SK-N-SH (cell line): Measurements from ENCODE around the gene PCOLCE2. TPM values are rescaled to one million over a fixed set of nuclear protein-coding genes. Genes with fewer than 3 reads are reported as not detected.

Source experiments
- CTCF ChIA-PET: fragments of 300-600, 350-600 bp; formaldehyde crosslinking; extraction: SDS; loops from one replicate; lab custom pipeline; 2021; lab: Yijun Ruan, JAX
- POLR2A ChIA-PET: fragments of 350-600 bp; sonication (Branson Sonifier 250); formaldehyde crosslinking; extraction: SDS; loops from one replicate; lab custom pipeline; 2020; ENCODE audit warnings: antibody characterized with exemption, inconsistent platforms; lab: Yijun Ruan, JAX
- DNase-seq: peaks from one replicate; pipeline ENCODE4 v3.0.0; 2012
- H2AFZ ChIP-seq: fragments of 200-600 bp; sonication (generic); 2 replicates; pipeline ENCODE4 v1.8.1; 2016; ENCODE audit warnings: antibody characterized with exemption, mild to moderate bottlenecking, low read depth
- H3F3A ChIP-seq: fragments of 200-600 bp; sonication (generic); replicated peaks from 2 replicates; pipeline ENCODE3; 2016; ENCODE audit warnings: antibody characterized with exemption, mild to moderate bottlenecking; ENCODE audit not compliant: insufficient read depth
- H3K27ac ChIP-seq, 2 experiments: fragments of 200-500 bp in 1 of 2; fragments of 200-600 bp in 1 of 2; sonication (Bioruptor generic) in 1 of 2; sonication (generic), shearing (Covaris generic) in 1 of 2; 2 replicates each; pipeline versions ENCODE4 v1.5.1 to v1.6.1; 2014 to 2016; ENCODE audit warnings: low read depth in 2 of 2, inconsistent platforms in 1 of 2, low read length in 1 of 2, mild to moderate bottlenecking in 1 of 2, mixed read lengths in 1 of 2
- H3K27me3 ChIP-seq: fragments of 200-600 bp; sonication (generic), shearing (Covaris generic); 2 replicates; pipeline ENCODE4 v1.6.1; 2016; ENCODE audit warnings: mixed run types; ENCODE audit not compliant: insufficient read depth
- H3K36me3 ChIP-seq, 2 experiments: fragments of 200-500 bp in 1 of 2; fragments of 200-600 bp in 1 of 2; sonication (Bioruptor generic) in 1 of 2; sonication (generic) in 1 of 2; replicated peaks in 1 of 2; 2 replicates each; pipeline versions ENCODE3 to v1.5.1; 2014 to 2016; ENCODE audit warnings: low read length in 1 of 2, mild to moderate bottlenecking in 1 of 2; ENCODE audit not compliant: insufficient read depth in 2 of 2, control insufficient read depth in 1 of 2
- H3K4me1 ChIP-seq, 2 experiments: fragments of 200-500 bp in 1 of 2; fragments of 200-600 bp in 1 of 2; sonication (Bioruptor generic) in 1 of 2; sonication (generic), shearing (Covaris generic) in 1 of 2; 2 replicates each; pipeline versions ENCODE4 v1.5.1 to v1.6.1; 2014 to 2016; ENCODE audit warnings: low read depth in 1 of 2, low read length in 1 of 2, mixed run types in 1 of 2; ENCODE audit not compliant: insufficient read depth in 2 of 2, control insufficient read depth in 1 of 2
- H3K4me2 ChIP-seq: fragments of 200-600 bp; sonication (generic), shearing (Covaris generic); 2 replicates; pipeline ENCODE4 v1.6.1; 2017; ENCODE audit warnings: mixed run types
- H3K4me3 ChIP-seq, 2 experiments: fragments of 200-500 bp in 1 of 2; fragments of 200-600 bp in 1 of 2; sonication (Bioruptor generic) in 1 of 2; sonication (generic), shearing (Covaris generic) in 1 of 2; 2 replicates each; pipeline versions ENCODE4 v1.5.1 to v1.8.1; 2014 to 2016; ENCODE audit warnings: low read depth in 2 of 2, inconsistent platforms in 1 of 2, low read length in 1 of 2, mild to moderate bottlenecking in 1 of 2, mixed read lengths in 1 of 2, moderate library complexity in 1 of 2
- H3K79me2 ChIP-seq: fragments of 200-600 bp; sonication (generic); 2 replicates; pipeline ENCODE4 v1.8.1; 2017; ENCODE audit warnings: mild to moderate bottlenecking; ENCODE audit not compliant: insufficient read depth
- H3K9ac ChIP-seq: fragments of 200-600 bp; sonication (generic); 2 replicates; pipeline ENCODE4 v1.6.1; 2017; ENCODE audit warnings: mixed run types
- H3K9me2 ChIP-seq: fragments of 200-600 bp; sonication (generic); 2 replicates; pipeline ENCODE4 v1.6.1; 2017; ENCODE audit warnings: mixed run types
- H3K9me3 ChIP-seq: fragments of 200-600 bp; sonication (generic); 2 replicates; pipeline ENCODE4 v1.6.1; 2017; ENCODE audit warnings: mixed run types, mild to moderate bottlenecking, moderate library complexity
- H4K20me1 ChIP-seq: fragments of 200-600 bp; sonication (generic); 2 replicates; pipeline ENCODE4 v1.6.1; 2017; ENCODE audit warnings: mild to moderate bottlenecking, mixed run types; ENCODE audit not compliant: insufficient read depth
- EZH2phosphoT487 ChIP-seq: fragments of 200-600 bp; sonication (generic); IDR thresholded peaks from 2 replicates; pipeline ENCODE4 v1.6.1; 2017; ENCODE audit warnings: low read depth, mixed run types, mild to moderate bottlenecking, antibody characterized with exemption, moderate library complexity, borderline replicate concordance
- MEF2A ChIP-seq: IDR thresholded peaks from 2 replicates; pipeline ENCODE4 v1.4.0; 2012; ENCODE audit warnings: low read depth, borderline replicate concordance
- NFIC ChIP-seq: IDR thresholded peaks from 2 replicates; pipeline ENCODE4 v1.4.0; 2012; ENCODE audit warnings: borderline replicate concordance
- POLR2AphosphoS5 ChIP-seq: IDR thresholded peaks from 2 replicates; pipeline ENCODE4 v1.6.1; 2012; ENCODE audit warnings: low read depth, low read length
- RXRA ChIP-seq: IDR thresholded peaks from 2 replicates; pipeline ENCODE4 v1.4.0; 2012; ENCODE audit warnings: low read depth, mild to moderate bottlenecking, borderline replicate concordance
- SIN3A ChIP-seq: IDR thresholded peaks from 2 replicates; pipeline ENCODE4 v1.6.1; 2012; ENCODE audit warnings: low read depth, mild to moderate bottlenecking, low read length, moderate library complexity, borderline replicate concordance
- YY1 ChIP-seq: IDR thresholded peaks from 2 replicates; pipeline ENCODE4 v1.4.0; 2012; ENCODE audit warnings: low read depth, mild to moderate bottlenecking
- WGBS: methylation state at CpG from one replicate; pipeline ENCODE4 v1.1.6; 2017; ENCODE audit warnings: low lambda C conversion rate; 5-methylcytosine and 5-hydroxymethylcytosine counted together
- polyA plus RNA-seq, 3 experiments: library from polyadenylated mRNA; depleted of rRNA; stranded (reverse); fragments of >200 nt; gene quantifications; 2 replicates each; pipeline ENCODE4 v1.2.3, GENCODE V29; 2012
- TF ChIP-seq, protein P1 (sequence below): fragments of 200-600 bp; sonication (generic); IDR thresholded peaks from 2 replicates; pipeline ENCODE4 v1.6.1; 2017; ENCODE audit warnings: antibody characterized with exemption, mild to moderate bottlenecking, moderate library complexity
- TF ChIP-seq, protein P2 (sequence below): fragments of 150-350 bp; IDR thresholded peaks from 2 replicates; pipeline ENCODE4 v1.6.1; 2016; ENCODE audit warnings: mild to moderate bottlenecking, low read depth, low read length

The PCOLCE2 gene
- polyA plus RNA-seq, 1 of the 3 experiments (the other 2 are of a cell fraction): 22.2 TPM

- Histone ChIP-seq H3K4me1 (peaks cover 0 to 10% of the 10 kb centered on the region in 2 experiments; a peak in 2 of 4 replicates), H4K20me1 (no peaks in the 10 kb centered on the region), H3K9me2 (no peaks in the 10 kb centered on the region), H3K9ac (no peak overlapping the region), H3K9me3 (no peaks in the 10 kb centered on the region), H3K27me3 (no peaks in the 10 kb centered on the region), H3K36me3 (no peaks in the 10 kb centered on the region), H2AFZ (peak overlapping the region; percentile 3; the same call in 1 of the 2 replicates), H3K4me2 (peak overlapping the region; percentile 48; the same call in 1 of the 2 replicates), H3F3A (peaks cover 16% of the 10 kb centered on the region), H3K79me2 (no peaks in the 10 kb centered on the region), H3K27ac (peak overlapping the region in 1 of 2 experiments; percentile 65; a peak in 1 of 4 replicates), H3K4me3 (no peak overlapping the region)
- CTCF ChIA-PET: no interaction called here
- WGBS: 24% methylated on average over 1 of the region's 1 CpG
- TF ChIP-seq RXRA (no peak), MEF2A (no peak), EZH2phosphoT487 (no peak), POLR2AphosphoS5 (no peak)
- DNase-seq: no peak
- POLR2A ChIA-PET: no interaction called here
These were observed 24.5 kb upstream of the PCOLCE2 start for GRCh38 chr3:142913432-142913831.

GRCh38 chr3:142912402-142913172 is 23.7 kb upstream of the PCOLCE2 start:
- no peak for DNase-seq
- no peaks in the 10 kb centered on the region for H3K9me2 ChIP-seq
- H3K36me3 ChIP-seq: no peaks in the 10 kb centered on the region
- H3K9me3 ChIP-seq: no peaks in the 10 kb centered on the region
- no peaks in the 10 kb centered on the region for H3K79me2 ChIP-seq
- no peak overlapping the region; a peak in 1 of 4 replicates for H3K4me3 ChIP-seq
- H3K9ac ChIP-seq: no peak overlapping the region
- TF ChIP-seq YY1: no peak
- peak; percentile 11; the same call in 1 of the 2 replicates for TF ChIP-seq NFIC
- TF ChIP-seq, protein P1, sequence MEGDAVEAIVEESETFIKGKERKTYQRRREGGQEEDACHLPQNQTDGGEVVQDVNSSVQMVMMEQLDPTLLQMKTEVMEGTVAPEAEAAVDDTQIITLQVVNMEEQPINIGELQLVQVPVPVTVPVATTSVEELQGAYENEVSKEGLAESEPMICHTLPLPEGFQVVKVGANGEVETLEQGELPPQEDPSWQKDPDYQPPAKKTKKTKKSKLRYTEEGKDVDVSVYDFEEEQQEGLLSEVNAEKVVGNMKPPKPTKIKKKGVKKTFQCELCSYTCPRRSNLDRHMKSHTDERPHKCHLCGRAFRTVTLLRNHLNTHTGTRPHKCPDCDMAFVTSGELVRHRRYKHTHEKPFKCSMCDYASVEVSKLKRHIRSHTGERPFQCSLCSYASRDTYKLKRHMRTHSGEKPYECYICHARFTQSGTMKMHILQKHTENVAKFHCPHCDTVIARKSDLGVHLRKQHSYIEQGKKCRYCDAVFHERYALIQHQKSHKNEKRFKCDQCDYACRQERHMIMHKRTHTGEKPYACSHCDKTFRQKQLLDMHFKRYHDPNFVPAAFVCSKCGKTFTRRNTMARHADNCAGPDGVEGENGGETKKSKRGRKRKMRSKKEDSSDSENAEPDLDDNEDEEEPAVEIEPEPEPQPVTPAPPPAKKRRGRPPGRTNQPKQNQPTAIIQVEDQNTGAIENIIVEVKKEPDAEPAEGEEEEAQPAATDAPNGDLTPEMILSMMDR: no peak
- no peak for TF ChIP-seq SIN3A
- TF ChIP-seq, protein P2, sequence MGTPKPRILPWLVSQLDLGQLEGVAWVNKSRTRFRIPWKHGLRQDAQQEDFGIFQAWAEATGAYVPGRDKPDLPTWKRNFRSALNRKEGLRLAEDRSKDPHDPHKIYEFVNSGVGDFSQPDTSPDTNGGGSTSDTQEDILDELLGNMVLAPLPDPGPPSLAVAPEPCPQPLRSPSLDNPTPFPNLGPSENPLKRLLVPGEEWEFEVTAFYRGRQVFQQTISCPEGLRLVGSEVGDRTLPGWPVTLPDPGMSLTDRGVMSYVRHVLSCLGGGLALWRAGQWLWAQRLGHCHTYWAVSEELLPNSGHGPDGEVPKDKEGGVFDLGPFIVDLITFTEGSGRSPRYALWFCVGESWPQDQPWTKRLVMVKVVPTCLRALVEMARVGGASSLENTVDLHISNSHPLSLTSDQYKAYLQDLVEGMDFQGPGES: no peak
- no peaks in the 10 kb centered on the region for H4K20me1 ChIP-seq
- 13% methylated on average over 6 of the region's 6 CpGs for WGBS
- ChIA-PET POLR2A (no interaction called here), CTCF (no interaction called here)
- H3K4me1 ChIP-seq: peaks cover 0 to 10% of the 10 kb centered on the region in 2 experiments; a peak in 2 of 4 replicates
- H3K27ac ChIP-seq: peak overlapping the region in 1 of 2 experiments; percentile 65; a peak in 3 of 4 replicates
- H2AFZ ChIP-seq: 0 out of 2 replicates have a peak overlapping the region, but pooled peaks have one; percentile 12
- H3K27me3 ChIP-seq: no peaks in the 10 kb centered on the region
- peak overlapping the region; percentile 48 for H3K4me2 ChIP-seq
- peaks cover 16% of the 10 kb centered on the region for H3F3A ChIP-seq
